Activated naive CD4-positive, alpha-beta T cell treated with Interleukin-2 at 50 U/mL for 16 hours (primary cell): ENCODE results near the gene TP53RK.

ENCODE experiments used
- DNase-seq: peaks from one replicate; pipeline ENCODE4 v3.0.0-alpha.2; 2020

Gene TP53RK

GRCh38 chr20:46657137-46657536 lies 32.1 kb downstream of the TP53RK start:
- DNase-seq, result no peak

GRCh38 chr20:46652699-46653098 lies 36.5 kb downstream of the TP53RK start:
- no peak for DNase-seq

- no peak for DNase-seq
These were observed 37.9 kb downstream of the TP53RK start, which contains the start of gene SLC13A3 for GRCh38 chr20:46651091-46651962. SLC13A3 (minus strand) TSS chr20:46651459; CDS start chr20:46651421, 38 bp downstream.

- no peak for DNase-seq
These were observed 38.6 kb downstream of the TP53RK start for GRCh38 chr20:46650575-46651090.

- DNase-seq, result no peak
These were observed 39.2 kb downstream of the TP53RK start for GRCh38 chr20:46649965-46650542.

GRCh38 chr20:46649650-46649949 lies 39.6 kb downstream of the TP53RK start:
- DNase-seq, result no peak

GRCh38 chr20:46648903-46649649 lies 40.2 kb downstream of the TP53RK start:
- no peak for DNase-seq

GRCh38 chr20:46647469-46647868 lies 41.8 kb downstream of the TP53RK start:
- DNase-seq, result no peak

- no peak for DNase-seq
These were observed 42.4 kb downstream of the TP53RK start for GRCh38 chr20:46646659-46647380.

GRCh38 chr20:46646122-46646521 lies 43.1 kb downstream of the TP53RK start:
- DNase-seq, result no peak

GRCh38 chr20:46644733-46645132 lies 44.5 kb downstream of the TP53RK start:
- DNase-seq, result no peak

GRCh38 chr20:46644160-46644559 lies 45.1 kb downstream of the TP53RK start:
- DNase-seq, result no peak

- DNase-seq, result no peak
These were observed 46.3 kb downstream of the TP53RK start for GRCh38 chr20:46642969-46643343.

- DNase-seq, result no peak
These were observed 46.8 kb downstream of the TP53RK start for GRCh38 chr20:46642265-46642968.

- no peak for DNase-seq
These were observed 47.8 kb downstream of the TP53RK start for GRCh38 chr20:46641424-46641823.

GRCh38 chr20:46640536-46641311 lies 48.5 kb downstream of the TP53RK start:
- DNase-seq, result no peak

GRCh38 chr20:46640044-46640443 lies 49.2 kb downstream of the TP53RK start:
- no peak for DNase-seq

- DNase-seq, result no peak
These were observed 49.7 kb downstream of the TP53RK start for GRCh38 chr20:46639587-46639986.

- no peak for DNase-seq
These were observed 50.4 kb downstream of the TP53RK start for GRCh38 chr20:46638898-46639274.

- no peak for DNase-seq
These were observed 50.9 kb downstream of the TP53RK start for GRCh38 chr20:46638134-46638897.
